Small intestine (tissue), 7 donors: ENCODE results near the gene AK5. TPM values are rescaled to one million over a fixed set of nuclear protein-coding genes. Genes with fewer than 3 reads are reported as not detected.

Experiments
- DNase-seq, 2 donors: peaks; one replicate each; pipeline versions ENCODE4 v3.0.0 to v3.0.0-alpha.2; 2013
- FAIRE-seq: peaks from 2 replicates; lab custom pipeline; 2012; peaks lifted over from hg19 to GRCh38; lab: Jason Lieb, UNC
- H3K27ac ChIP-seq, 3 donors: one replicate each; pipeline ENCODE4 v1.5.1; 2013; ENCODE audit warnings: low read length in 2 of 3, mild to moderate bottlenecking in 2 of 3, control low read depth in 1 of 3, inconsistent platforms in 1 of 3, low read depth in 1 of 3, moderate library complexity in 1 of 3
- H3K27me3 ChIP-seq, 3 donors: one replicate each; pipeline ENCODE4 v1.6.1; 2013; ENCODE audit warnings: low read length in 3 of 3, inconsistent platforms in 1 of 3; ENCODE audit not compliant: control insufficient read depth in 3 of 3, insufficient read depth in 3 of 3
- H3K36me3 ChIP-seq, 3 donors: one replicate each; pipeline ENCODE4 v1.6.1; 2013; ENCODE audit warnings: low read length in 3 of 3, inconsistent platforms in 1 of 3, low read depth in 1 of 3, mild to moderate bottlenecking in 1 of 3, moderate library complexity in 1 of 3; ENCODE audit not compliant: control insufficient read depth in 3 of 3, insufficient read depth in 2 of 3
- H3K4me1 ChIP-seq, 3 donors: one replicate each; pipeline ENCODE4 v1.6.1; 2013; ENCODE audit warnings: low read length in 2 of 3, inconsistent platforms in 1 of 3, low read depth in 1 of 3, mild to moderate bottlenecking in 1 of 3, moderate library complexity in 1 of 3; ENCODE audit not compliant: control insufficient read depth in 3 of 3, insufficient read depth in 2 of 3
- H3K4me3 ChIP-seq, 3 donors: one replicate each; pipeline ENCODE4 v1.5.1; 2013; ENCODE audit warnings: low read length in 3 of 3, control low read depth in 1 of 3, inconsistent platforms in 1 of 3, low read depth in 1 of 3, mild to moderate bottlenecking in 1 of 3, moderate library complexity in 1 of 3
- H3K9me3 ChIP-seq, 2 donors: one replicate each; pipeline ENCODE4 v1.6.1; 2013; ENCODE audit warnings: low read depth in 1 of 2, low read length in 1 of 2; ENCODE audit not compliant: control insufficient read depth in 2 of 2, insufficient read depth in 1 of 2
- WGBS, 3 donors: extraction: QIAGEN DNeasy Blood & Tissue Kit; methylation state at CpG; one replicate each; pipeline ENCODE4 v1.1.7; 2013; 5-methylcytosine and 5-hydroxymethylcytosine counted together
- polyA plus RNA-seq, 4 donors: library from polyadenylated mRNA; stranded (reverse) in 3 of 4; unstranded in 1 of 4; fragments of 200-250 nt in 3 of 4; fragments of 120-200 nt in 1 of 4; gene quantifications; one replicate each; pipeline versions ENCODE4 v1.2.1 to v1.2.3, GENCODE V29; 2013
- donor health status: healthy with polysubstance abuse.
- donor health status: control.
- donor health status: control.
- donor health status: Bipolar disorder and iron deficiency.
- donor health status: healthy.

The AK5 gene
- polyA plus RNA-seq, 4 donors, result 0.27 to 2.6 (median 0.61) TPM; not detected in 1

DNA sequence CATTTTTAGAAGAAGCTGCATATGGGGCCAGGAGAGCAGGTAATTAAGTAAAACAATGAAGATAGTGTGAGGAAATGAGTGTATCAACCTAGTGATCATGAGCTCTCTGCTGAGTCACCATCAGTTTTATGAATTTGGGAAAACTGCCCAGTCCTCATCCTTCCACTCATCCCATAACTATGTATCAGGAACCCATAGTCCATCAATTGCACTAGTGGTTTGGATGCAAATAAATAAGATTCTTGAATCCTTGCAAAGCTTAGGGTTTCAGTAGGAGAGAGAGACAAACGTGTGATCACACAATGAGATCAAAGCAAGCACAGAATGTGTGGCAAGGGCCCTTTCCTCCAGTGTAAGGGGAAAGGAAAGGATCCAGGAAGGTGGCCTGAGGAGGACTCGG, 255.0 kb downstream of the AK5 start:
- WGBS, 3 donors, result 53 to 61% (median 61%) methylated on average over 2 of the region's 2 CpGs
- Histone ChIP-seq H3K4me3 (no peak overlapping the region), H3K36me3 (no peaks in the 10 kb centered on the region), H3K4me1 (peaks cover 0 to 3% (median 0%) of the 10 kb centered on the region in 3 donors), H3K27me3 (no peaks in the 10 kb centered on the region), H3K27ac (no peak overlapping the region), H3K9me3 (no peaks in the 10 kb centered on the region)
- FAIRE-seq, result no peak
- no peak for DNase-seq

DNA sequence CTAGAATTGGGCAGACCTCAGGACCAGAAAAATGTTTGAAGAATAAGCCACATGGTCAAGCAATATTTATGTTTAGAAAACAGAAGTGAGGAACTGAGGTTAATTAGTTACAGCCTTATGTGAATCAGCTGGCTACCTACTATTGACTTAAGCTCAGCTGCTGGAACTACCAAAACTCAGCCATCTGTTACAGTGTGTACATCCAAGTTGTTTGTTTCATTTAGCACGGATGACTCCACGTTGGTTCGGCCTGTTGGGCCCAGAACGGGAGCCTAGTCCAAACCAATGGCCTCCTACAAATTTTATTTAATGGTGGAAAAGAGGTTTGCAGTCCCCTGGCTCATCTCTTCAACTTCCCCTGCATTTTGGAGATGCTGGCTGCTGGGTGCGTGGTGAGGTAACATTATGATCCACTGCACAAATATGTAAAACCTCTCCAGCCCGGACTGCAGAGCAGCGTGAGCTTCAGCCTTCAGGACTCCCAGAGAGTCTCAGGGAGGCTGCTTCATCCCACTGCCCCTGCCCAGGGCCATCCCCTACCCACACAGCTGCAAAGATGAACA, 257.2 kb downstream of the AK5 start:
- 58 to 67% (median 66%) methylated on average over 7 of the region's 7 CpGs for WGBS, 3 donors
- Histone ChIP-seq H3K4me1 (peaks cover 0 to under 1% (median 0%) of the 10 kb centered on the region in 3 donors), H3K9me3 (no peaks in the 10 kb centered on the region), H3K36me3 (no peaks in the 10 kb centered on the region), H3K27me3 (no peaks in the 10 kb centered on the region), H3K27ac (peak overlapping the region in 1 of 3 donors; percentile 41), H3K4me3 (no peak overlapping the region)
- peak in 1 of 2 donors; percentile 13 for DNase-seq
- no peak for FAIRE-seq

DNA sequence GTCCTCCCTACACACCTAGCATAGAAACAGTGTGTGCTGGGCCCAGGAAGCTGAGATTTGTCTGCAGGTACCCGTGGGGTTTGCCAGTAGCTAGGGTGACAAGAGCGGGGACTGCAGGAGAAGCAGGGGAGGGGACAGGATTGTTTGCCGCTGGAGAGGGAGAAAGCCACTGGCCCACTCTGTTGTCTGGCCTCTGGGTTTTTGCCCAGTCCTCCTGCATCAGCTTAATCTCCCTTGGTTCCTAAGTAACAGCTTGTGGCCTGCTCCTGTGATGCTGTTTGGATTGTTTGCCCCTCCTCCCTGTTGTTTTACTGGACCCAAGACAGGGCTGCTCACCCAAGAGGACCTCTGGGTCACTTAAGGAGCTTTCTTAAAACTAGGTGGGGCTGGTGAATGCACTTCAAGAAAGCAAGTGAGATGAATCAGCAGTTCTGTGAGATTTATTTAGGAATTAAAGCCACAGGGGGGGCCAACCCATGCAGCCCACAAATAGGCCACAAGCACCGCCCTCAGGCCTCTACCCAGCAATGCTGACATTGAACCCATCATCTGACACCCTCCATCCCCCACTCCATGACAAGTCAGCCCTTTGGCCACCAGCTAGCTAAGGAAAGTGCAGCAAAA, 257.8 kb downstream of the AK5 start:
- FAIRE-seq, result no peak
- no peak for DNase-seq

GRCh38 chr1:77540501-77541161, 258.8 kb downstream of the AK5 start:
- H3K36me3 ChIP-seq, result no peaks in the 10 kb centered on the region
- H3K4me1 ChIP-seq, result no peaks in the 10 kb centered on the region
- no peaks in the 10 kb centered on the region for H3K27me3 ChIP-seq
- DNase-seq (no peak), FAIRE-seq (no peak)
- no peaks in the 10 kb centered on the region for H3K9me3 ChIP-seq
- no peak overlapping the region for H3K4me3 ChIP-seq
- H3K27ac ChIP-seq, result no peak overlapping the region
- 87 to 89% (median 89%) methylated on average over 6 of the region's 6 CpGs for WGBS, 3 donors

More for the DNA sequence above, 257.8 kb downstream of the AK5 start:
- Histone ChIP-seq H3K4me1 (no peaks in the 10 kb centered on the region), H3K9me3 (no peaks in the 10 kb centered on the region), H3K27me3 (no peaks in the 10 kb centered on the region), H3K36me3 (no peaks in the 10 kb centered on the region), H3K4me3 (no peak overlapping the region), H3K27ac (peak overlapping the region in 1 of 3 donors; percentile 41)
- 59 to 82% (median 64%) methylated on average over 4 of the region's 4 CpGs for WGBS, 3 donors

GRCh38 chr1:77541162-77541545, 259.3 kb downstream of the AK5 start:
- 83 to 86% (median 83%) methylated on average over 5 of the region's 5 CpGs for whole genome bisulfite sequencing, 3 donors
- Histone ChIP-seq H3K27ac (no peak overlapping the region), H3K4me1 (no peaks in the 10 kb centered on the region), H3K27me3 (no peaks in the 10 kb centered on the region), H3K9me3 (no peaks in the 10 kb centered on the region), H3K36me3 (no peaks in the 10 kb centered on the region), H3K4me3 (no peak overlapping the region)
- FAIRE-seq (no peak), DNase-seq (no peak)

- WGBS, 3 donors, result 78 to 94% (median 83%) methylated on average over 3 of the region's 3 CpGs
- DNase-seq, result no peak
- no peak overlapping the region for H3K4me3 ChIP-seq
- H3K9me3 ChIP-seq, result no peaks in the 10 kb centered on the region
- no peaks in the 10 kb centered on the region for H3K4me1 ChIP-seq
- H3K36me3 ChIP-seq, result no peaks in the 10 kb centered on the region
- H3K27ac ChIP-seq, result no peak overlapping the region
- H3K27me3 ChIP-seq, result no peaks in the 10 kb centered on the region
- FAIRE-seq, result no peak
Observed at GRCh38 chr1:77542813-77543420, 261.1 kb downstream of the AK5 start.

DNA sequence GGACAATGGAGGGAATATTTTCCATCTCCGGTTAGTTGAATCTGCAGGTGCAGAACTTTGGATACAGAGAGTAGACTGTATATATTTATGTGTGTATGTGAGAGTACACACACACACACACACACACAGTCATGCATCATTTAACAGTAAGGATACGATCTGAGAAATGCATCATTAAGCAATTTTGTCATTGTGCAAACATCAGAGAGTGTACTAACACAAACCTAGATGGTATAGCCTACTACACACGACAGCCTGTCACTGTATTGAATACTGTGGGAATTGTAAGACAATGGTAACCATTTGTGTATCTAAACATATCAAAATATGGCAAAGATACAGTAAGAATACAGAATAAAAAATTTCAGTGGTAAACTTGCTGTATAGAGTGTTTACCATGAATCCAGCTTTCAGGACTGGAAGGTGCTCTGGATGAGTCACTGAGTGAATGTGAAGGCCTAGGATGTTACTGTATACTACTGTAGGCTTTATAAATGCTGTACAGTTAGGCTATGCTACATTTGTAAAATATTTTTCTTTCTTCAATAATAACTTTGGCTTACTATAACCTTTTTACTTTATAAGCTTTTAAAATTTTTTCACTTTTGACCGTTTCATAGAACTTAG, 262.1 kb downstream of the AK5 start:
- no peaks in the 10 kb centered on the region for H3K27me3 ChIP-seq
- WGBS, 3 donors, result 75 to 80% (median 76%) methylated on average over 4 of the region's 4 CpGs
- DNase-seq, result no peak
- no peak for FAIRE-seq
- H3K4me3 ChIP-seq, result no peak overlapping the region
- H3K9me3 ChIP-seq, result no peaks in the 10 kb centered on the region
- no peak overlapping the region for H3K27ac ChIP-seq
- no peaks in the 10 kb centered on the region for H3K4me1 ChIP-seq
- H3K36me3 ChIP-seq, result no peaks in the 10 kb centered on the region

GRCh38 chr1:77544845-77545244, 263.0 kb downstream of the AK5 start:
- FAIRE-seq (no peak), DNase-seq (no peak)
- 77 to 89% (median 81%) methylated on average over 8 of the region's 8 CpGs for WGBS, 3 donors
- H3K4me3 ChIP-seq, result no peak overlapping the region
- H3K27me3 ChIP-seq, result no peaks in the 10 kb centered on the region
- H3K27ac ChIP-seq, result no peak overlapping the region
- no peaks in the 10 kb centered on the region for H3K4me1 ChIP-seq
- H3K9me3 ChIP-seq, result no peaks in the 10 kb centered on the region
- H3K36me3 ChIP-seq, result no peaks in the 10 kb centered on the region
